KMS-11 (cell line): ENCODE measurements around the gene MSI1.
A peak's percentile ranks its signal among the peaks of the same experiment; 100 is the strongest.

Experiments
- H2AFZ ChIP-seq: fragments of 200-600 bp; sonication (generic); 2 replicates; pipeline ENCODE4 v1.6.1; 2016; ENCODE audit warnings: antibody characterized with exemption, mixed run types, low read depth
- H3K27ac ChIP-seq: fragments of 200-600 bp; sonication (generic); 2 replicates; pipeline ENCODE4 v1.6.1; 2016; ENCODE audit warnings: mild to moderate bottlenecking, mixed run types
- H3K27me3 ChIP-seq: fragments of 200-600 bp; sonication (generic); 2 replicates; pipeline ENCODE4 v1.6.1; 2017; ENCODE audit warnings: mild to moderate bottlenecking, low read depth, mixed run types, moderate library complexity; ENCODE audit not compliant: insufficient read depth
- H3K36me3 ChIP-seq: fragments of 200-600 bp; sonication (generic); 2 replicates; pipeline ENCODE4 v1.6.1; 2017; ENCODE audit warnings: mild to moderate bottlenecking, mixed run types; ENCODE audit not compliant: insufficient read depth
- H3K4me1 ChIP-seq: fragments of 200-600 bp; sonication (generic); 2 replicates; pipeline ENCODE4 v1.6.1; 2016; ENCODE audit warnings: mild to moderate bottlenecking, low read depth, mixed run types; ENCODE audit not compliant: poor library complexity, severe bottlenecking
- H3K4me2 ChIP-seq: fragments of 200-600 bp; sonication (generic); 2 replicates; pipeline ENCODE4 v1.7.0; 2016; ENCODE audit warnings: mild to moderate bottlenecking, mixed run types
- H3K4me3 ChIP-seq: fragments of 200-600 bp; sonication (generic); IDR thresholded peaks from 2 replicates; pipeline ENCODE4 v1.6.1; 2017; ENCODE audit warnings: low read depth, low read length, mixed read lengths; ENCODE audit not compliant: insufficient read depth
- H3K79me2 ChIP-seq: fragments of 200-600 bp; sonication (generic); 2 replicates; pipeline ENCODE4 v1.6.1; 2016; ENCODE audit warnings: low read depth, mixed run types; ENCODE audit not compliant: insufficient read depth
- H3K9ac ChIP-seq: fragments of 200-600 bp; sonication (generic); 2 replicates; pipeline ENCODE4 v1.6.1; 2016; ENCODE audit warnings: mild to moderate bottlenecking, mixed run types
- H4K20me1 ChIP-seq: fragments of 200-600 bp; sonication (generic); 2 replicates; pipeline ENCODE4 v1.6.1; 2016; ENCODE audit warnings: mild to moderate bottlenecking, mixed run types; ENCODE audit not compliant: insufficient read depth
- TF ChIP-seq, protein P1 (sequence below): fragments of 200-600 bp; sonication (generic); conservative IDR thresholded peaks from 2 replicates; pipeline ENCODE4 v1.6.1; 2017; ENCODE audit warnings: low read depth, mild to moderate bottlenecking, antibody characterized with exemption, low read length, moderate library complexity, mixed read lengths

The MSI1 gene

GRCh38 chr12:120356567-120357030 lies 12.4 kb downstream of the MSI1 start:
- no peaks in the 10 kb centered on the region for H3K79me2 ChIP-seq
- TF ChIP-seq, protein P1, sequence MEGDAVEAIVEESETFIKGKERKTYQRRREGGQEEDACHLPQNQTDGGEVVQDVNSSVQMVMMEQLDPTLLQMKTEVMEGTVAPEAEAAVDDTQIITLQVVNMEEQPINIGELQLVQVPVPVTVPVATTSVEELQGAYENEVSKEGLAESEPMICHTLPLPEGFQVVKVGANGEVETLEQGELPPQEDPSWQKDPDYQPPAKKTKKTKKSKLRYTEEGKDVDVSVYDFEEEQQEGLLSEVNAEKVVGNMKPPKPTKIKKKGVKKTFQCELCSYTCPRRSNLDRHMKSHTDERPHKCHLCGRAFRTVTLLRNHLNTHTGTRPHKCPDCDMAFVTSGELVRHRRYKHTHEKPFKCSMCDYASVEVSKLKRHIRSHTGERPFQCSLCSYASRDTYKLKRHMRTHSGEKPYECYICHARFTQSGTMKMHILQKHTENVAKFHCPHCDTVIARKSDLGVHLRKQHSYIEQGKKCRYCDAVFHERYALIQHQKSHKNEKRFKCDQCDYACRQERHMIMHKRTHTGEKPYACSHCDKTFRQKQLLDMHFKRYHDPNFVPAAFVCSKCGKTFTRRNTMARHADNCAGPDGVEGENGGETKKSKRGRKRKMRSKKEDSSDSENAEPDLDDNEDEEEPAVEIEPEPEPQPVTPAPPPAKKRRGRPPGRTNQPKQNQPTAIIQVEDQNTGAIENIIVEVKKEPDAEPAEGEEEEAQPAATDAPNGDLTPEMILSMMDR, result peak; percentile 71
- no peak overlapping the region for H3K27ac ChIP-seq
- H3K4me1 ChIP-seq, result no peaks in the 10 kb centered on the region
- no peak overlapping the region for H3K4me3 ChIP-seq
- no peak overlapping the region for H3K9ac ChIP-seq
- H3K4me2 ChIP-seq, result no peak overlapping the region
- H2AFZ ChIP-seq, result no peak overlapping the region
- no peaks in the 10 kb centered on the region; the same call in 1 of the 2 replicates for H3K27me3 ChIP-seq
- no peaks in the 10 kb centered on the region for H3K36me3 ChIP-seq
- no peaks in the 10 kb centered on the region for H4K20me1 ChIP-seq

DNA sequence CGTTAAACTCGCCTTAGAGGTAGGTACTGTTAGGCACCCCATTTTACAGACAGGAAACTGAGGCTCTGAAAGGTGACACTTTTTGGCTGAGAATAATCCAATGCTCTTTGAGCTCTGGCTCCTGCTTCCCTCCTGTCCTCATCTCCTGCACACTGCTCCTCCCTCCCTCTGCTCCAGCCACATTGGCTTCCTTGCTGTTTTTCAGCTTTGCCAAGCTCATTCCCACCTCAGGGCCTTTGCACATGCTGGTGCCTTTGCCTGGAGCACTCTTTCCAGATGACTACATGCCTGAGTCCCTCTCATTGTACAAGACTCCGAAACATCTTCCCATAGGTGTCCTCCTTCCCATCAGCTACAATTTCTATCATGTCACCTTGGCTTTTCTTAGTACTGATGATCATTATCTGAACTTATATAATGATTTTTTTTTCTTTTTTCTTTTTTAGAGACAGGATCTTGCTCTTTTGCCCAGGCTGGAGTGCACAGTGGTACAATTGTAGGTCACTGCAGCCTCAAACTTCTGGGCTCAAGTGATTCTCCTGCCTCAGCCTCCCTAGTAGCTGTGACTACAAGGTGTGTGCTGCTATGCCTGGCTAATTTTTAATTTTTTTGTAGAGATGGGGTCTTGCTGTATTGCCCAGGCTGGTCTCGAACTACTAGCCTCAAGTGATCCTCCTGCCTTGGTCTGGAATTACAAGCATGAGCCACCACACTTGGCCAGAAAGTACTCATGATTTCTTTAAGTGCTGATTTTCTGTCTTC lies 15.2 kb downstream of the MSI1 start:
- H3K9ac ChIP-seq, result no peak overlapping the region
- no peaks in the 10 kb centered on the region for H3K79me2 ChIP-seq
- no peaks in the 10 kb centered on the region for H4K20me1 ChIP-seq
- no peaks in the 10 kb centered on the region for H3K36me3 ChIP-seq
- H3K27me3 ChIP-seq, result no peaks in the 10 kb centered on the region; the same call in 1 of the 2 replicates
- H2AFZ ChIP-seq, result no peak overlapping the region
- no peak overlapping the region for H3K4me2 ChIP-seq
- no peak overlapping the region for H3K4me3 ChIP-seq
- H3K4me1 ChIP-seq, result no peaks in the 10 kb centered on the region
- no peak overlapping the region for H3K27ac ChIP-seq
- TF ChIP-seq, protein P1, result no peak

GRCh38 chr12:120353136-120353535 lies 15.8 kb downstream of the MSI1 start:
- Histone ChIP-seq H3K79me2 (no peaks in the 10 kb centered on the region), H3K27me3 (no peaks in the 10 kb centered on the region; the same call in 1 of the 2 replicates)
- TF ChIP-seq, protein P1, result no peak

GRCh38 chr12:120352117-120352516 lies 16.8 kb downstream of the MSI1 start:
- H3K36me3 ChIP-seq, result no peaks in the 10 kb centered on the region
- no peaks in the 10 kb centered on the region for H3K79me2 ChIP-seq
- no peak overlapping the region for H3K27ac ChIP-seq

More at GRCh38 chr12:120353136-120353535, 15.8 kb downstream of the MSI1 start:
- Histone ChIP-seq H3K4me1 (no peaks in the 10 kb centered on the region), H4K20me1 (no peaks in the 10 kb centered on the region), H3K4me3 (no peak overlapping the region), H3K4me2 (no peak overlapping the region), H2AFZ (no peak overlapping the region), H3K36me3 (no peaks in the 10 kb centered on the region), H3K27ac (no peak overlapping the region), H3K9ac (no peak overlapping the region)

More at GRCh38 chr12:120352117-120352516, 16.8 kb downstream of the MSI1 start:
- H4K20me1 ChIP-seq, result no peaks in the 10 kb centered on the region
- H2AFZ ChIP-seq, result no peak overlapping the region
- no peaks in the 10 kb centered on the region; the same call in 1 of the 2 replicates for H3K27me3 ChIP-seq
- H3K4me1 ChIP-seq, result no peaks in the 10 kb centered on the region
- H3K4me3 ChIP-seq, result no peak overlapping the region
- H3K4me2 ChIP-seq, result no peak overlapping the region
- no peak overlapping the region for H3K9ac ChIP-seq
- TF ChIP-seq, protein P1, result no peak
